NCI-H2081 treated with DMSO at 0.1 percent for 48 hours (cell line): ENCODE measurements around the gene JADE3.

ENCODE experiments used
- DNase-seq: peaks from one replicate; lab custom pipeline; 2025; lab: John Stamatoyannopoulos, UW

The JADE3 gene

DNA sequence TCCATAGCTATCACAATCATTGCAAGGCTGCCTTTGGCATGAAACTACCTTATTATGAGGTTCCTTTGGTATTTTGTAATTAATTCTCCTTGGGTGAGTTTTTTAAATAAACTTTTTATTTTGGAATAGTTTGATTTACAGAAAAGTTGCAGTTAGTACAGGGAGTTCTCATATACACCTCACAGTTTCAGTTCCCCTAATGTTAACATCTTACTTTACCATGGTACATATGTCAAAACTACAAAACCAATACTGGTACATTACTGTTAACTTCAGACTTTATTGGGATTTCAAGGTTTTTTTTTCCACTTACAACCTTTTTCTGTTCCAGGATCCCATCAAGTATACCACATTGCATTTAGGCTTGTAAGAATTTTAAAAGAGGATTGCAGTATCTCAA is 114.0 kb downstream of the JADE3 start:
- DNase-seq: no peak

DNA sequence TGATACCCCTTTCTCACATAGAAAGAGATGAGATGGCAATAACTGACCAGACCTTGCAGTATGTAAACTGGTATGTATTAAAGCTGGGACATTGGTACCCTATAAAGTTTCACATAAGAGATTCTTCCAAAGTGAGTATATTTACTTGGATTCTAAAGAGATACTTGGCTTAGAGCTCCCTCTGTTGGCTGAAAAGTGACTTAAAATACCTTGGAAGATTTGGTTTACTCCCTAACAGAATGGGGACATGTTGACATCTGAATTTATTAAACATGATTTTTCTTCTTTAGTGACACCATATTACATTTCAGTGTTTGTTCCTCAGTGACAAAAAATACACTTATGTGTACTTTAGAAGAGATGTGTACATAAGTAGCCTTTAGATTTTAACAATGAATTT is 118.1 kb downstream of the JADE3 start:
- no peak for DNase-seq

DNA sequence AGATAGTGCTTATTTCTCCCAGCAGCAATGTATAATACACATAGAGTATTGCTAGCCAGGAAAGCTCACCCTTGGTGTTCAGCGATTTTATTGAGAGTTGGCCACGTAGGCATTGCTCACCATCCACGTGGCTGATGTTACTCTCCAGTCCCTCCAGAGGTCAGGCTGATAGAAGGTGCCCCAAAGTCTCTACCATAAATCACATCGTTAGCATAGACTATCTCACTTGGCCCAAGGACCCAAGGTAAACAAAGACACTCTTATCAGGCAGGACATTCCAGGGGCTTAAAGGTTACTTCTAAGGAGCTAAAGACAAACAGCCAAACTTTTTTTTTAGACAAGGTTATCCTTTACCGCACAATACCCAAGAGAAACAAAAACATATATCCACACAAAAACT is 135.8 kb downstream of the JADE3 start:
- no peak for DNase-seq

DNA sequence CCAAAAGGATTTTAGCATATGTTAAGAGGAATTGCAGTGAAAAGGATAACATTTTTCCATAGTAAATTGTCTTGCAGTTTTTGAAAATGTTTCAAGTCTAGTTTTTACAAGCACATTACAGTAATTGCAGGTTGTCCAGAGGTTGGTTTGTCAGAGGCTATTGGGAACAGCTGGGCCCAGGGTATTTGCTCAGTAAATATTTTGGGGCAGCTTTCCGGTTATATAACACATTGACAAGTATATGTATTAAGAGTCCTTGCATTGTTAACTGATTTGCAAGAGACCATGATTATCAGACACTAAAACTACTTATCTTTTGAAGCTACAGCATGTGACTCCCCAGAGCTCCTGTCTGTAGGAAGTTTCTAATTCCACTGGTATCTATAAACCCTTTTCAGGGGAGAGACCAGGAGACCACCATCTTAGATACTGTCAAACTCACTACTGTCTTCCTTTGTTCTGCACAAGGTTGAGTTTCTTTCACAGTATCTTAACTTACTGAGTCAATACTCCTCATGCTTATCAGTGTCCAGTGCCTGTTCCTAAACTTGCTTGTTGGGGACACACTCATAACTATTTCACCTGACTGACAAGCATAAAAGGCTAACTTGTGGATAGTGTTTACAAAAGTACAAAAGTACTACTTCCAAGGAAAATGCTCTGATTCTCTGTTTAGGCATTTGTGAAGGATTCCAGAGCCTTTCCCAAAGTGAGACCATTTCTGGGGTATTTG is 147.1 kb downstream of the JADE3 start:
- DNase-seq: no peak

DNA sequence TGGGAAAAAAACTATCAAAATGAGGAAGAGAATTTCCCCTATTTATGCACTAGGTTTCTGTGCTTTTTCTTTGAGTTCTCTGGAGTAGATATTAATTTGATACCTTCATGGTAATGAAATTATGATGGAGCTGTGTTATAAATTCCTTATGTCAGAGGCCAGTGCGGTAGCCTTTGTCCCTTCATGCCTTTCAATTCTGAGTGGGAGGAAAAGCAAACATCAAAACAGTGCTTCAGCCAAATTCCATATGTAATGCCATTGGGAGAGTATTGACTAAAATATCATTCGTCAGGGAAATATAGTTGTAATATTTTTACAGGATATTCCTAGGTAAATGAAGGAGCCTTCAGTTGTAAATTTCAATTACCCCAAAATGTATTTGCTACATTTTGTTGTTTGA is 148.5 kb downstream of the JADE3 start:
- DNase-seq: no peak

DNA sequence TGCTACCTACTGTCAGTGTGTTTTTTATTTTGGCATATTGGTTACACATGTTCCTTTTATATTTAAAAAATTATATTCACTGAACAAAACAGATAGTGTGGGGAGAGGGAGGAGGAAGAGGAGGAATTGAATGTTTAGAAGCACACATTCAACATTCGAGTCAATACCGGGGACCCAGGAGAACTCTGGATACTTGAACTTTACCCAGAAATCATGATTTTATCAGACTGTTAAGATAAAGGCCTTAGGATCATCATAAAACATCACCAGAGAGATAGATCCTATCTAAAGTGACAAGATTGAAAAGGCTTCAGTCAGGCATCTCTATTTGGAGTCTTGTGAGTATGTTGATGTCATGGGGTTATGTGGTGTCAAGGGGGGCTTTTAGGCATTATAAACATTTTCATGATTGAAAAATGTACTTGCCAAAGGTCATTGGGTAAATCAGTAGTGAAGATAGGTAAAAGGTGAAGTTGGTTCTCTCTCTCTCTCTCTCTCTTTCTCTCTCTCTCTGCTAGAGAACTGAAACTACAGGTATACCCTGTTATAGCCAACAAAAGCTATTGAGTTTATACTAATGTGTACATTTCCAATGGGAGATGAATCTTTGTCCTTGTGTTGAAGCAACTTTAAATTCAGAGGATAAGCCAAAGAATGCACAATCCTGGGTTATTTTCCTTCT is 149.2 kb downstream of the JADE3 start:
- DNase-seq: no peak

DNA sequence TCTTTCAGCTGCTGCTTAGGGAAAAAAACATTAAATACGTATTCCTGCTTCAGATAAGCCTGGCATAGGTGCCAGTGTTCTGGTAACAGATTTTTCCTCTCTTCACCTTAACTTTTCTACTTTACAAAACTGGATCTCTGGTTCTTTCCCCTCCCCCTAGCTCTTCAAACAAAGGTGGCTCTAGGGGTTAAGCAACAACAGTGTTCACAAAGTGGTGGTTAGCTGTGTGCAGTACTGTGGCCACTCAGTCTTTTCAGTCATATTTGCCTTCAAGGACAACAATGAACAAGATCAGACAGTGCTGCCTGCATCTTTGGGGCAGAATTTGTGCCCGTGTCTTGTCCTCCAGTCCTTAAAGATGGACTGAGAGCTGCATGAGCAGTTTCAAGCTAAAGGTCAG is 151.0 kb downstream of the JADE3 start:
- DNase-seq: no peak

DNA sequence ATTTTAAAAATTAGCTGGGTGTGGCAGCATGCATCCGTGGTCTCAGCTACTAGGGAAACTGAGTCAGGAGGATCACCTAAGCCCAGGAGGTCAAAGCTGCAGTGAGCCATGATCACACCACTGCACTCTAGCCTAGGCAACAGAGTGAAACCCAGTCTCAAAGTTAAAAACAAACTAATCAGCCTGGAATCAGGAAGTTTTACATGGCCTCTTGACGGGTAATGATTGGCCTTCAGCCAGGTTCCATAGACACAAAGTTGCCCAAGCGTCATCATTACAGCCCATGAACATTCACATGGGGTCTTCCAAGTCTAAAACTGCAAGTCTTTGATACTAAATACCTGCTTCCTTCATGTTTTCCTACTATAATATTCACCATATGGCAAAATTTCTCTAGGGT is 156.0 kb downstream of the JADE3 start:
- DNase-seq: no peak

DNA sequence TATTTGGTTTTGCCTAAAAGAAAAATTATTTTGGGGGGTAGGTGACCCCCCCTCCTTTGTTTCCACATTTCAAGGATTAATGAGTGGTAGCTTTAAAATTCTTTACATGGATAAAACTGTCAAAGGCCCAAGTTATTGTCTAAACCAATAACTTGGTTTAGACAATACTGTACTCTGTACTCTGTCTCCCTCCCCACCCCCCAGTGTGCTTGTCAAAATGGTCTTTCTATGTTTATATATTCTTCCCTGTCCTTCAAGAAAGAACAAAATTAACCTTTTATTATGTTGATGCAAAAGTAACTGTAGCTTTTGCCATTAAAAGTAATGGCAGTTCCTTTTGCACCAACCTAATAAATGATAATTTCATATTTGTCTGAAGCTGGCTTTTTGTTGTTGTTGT is 156.5 kb downstream of the JADE3 start:
- no peak for DNase-seq

DNA sequence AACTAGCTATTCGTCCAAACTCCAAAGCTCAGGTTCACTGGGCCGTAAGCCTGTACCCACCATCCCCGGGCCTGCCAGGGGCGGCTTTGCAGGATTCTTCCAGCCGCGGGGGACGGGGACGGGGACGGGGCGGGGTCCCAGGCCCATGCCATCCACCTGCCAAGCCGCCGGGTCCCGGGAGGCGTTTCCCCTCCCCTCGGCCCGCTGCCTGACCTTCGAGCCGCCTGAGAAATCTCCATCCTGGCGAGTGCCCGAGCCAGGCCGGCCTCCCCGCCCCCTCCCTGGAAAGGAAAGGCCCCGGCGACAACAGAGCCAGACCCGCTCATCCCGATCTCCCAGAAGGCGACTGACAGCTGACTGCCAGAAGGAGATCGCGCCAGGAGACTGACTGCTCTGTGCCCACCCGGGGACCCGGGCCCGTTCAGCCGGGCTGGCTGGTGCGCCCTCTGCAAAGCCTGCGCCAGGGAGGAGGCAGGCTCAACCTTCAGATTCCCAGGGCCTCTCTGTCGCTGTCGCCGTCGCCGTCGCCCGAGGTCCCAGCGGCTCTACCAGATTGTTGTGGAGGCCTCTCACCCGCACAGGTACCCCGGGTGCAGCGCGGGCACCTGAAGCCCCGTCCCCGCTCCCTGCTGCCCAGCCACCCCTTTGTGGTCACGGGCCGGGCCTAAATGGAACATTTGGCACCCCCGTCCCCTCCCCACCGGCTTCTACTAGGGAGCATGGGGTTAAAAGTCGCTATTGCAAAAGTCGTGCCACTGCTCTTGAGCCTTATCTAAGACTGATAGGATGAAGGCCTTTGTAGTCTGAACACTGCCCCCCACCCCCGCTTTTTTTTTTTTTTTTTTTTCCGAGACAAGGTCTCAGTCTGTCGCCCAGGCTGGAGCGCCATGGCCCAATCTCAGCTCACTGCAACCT is 166.2 kb downstream of the JADE3 start, which contains the start of gene RGN:
Gene RGN, plus strand, starts transcription at position 315 of the 915 bp plus-strand sequence. CDS start 2,702 bp downstream, outside the sequence.
- no peak for DNase-seq

DNA sequence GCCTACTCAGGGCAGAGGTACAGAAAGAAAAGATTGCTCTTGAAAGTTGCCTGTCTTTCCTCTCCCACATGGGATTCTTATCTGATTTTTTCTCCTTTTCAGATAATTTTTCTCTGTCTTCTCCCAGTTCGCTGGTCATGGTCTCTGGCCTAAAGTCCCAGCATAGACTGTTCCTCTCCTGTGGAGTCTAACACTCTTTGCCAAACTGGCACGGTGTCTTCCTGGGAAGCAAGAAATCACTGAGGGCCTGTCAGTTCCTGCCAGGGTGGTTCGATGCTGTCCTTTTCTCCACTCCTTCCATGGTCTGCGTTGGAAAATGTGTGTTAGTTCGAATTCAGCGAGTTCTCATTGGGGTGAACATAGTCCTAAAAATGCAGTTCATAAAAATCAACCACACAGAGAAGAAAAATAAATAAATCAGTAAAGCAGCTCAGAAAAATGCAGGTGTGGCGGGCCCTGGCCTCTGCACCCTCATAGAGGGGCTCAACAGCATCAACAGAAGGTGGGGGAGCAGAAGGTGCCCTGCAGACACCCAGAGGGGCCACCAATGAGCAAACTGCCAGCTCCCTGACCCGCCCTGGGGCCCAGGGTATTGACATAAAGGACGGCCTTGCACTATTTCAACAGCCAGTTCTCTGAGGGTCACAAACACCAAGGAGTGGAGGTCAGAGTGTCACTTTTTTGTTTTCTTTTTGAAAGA is 168.1 kb downstream of the JADE3 start:
- DNase-seq: no peak

DNA sequence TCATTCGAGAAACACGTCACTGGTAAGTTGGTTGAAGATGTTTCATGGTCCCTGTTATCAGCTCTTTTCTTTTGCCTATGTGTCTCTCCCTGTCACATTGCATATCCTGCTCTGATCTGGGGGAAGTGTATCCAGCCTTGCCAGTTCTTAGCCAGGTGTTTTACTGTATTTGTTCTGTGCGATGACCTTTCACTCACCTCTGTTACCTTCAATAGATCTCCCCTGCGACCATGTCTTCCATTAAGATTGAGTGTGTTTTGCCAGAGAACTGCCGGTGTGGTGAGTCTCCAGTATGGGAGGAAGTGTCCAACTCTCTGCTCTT is 168.7 kb downstream of the JADE3 start:
- DNase-seq: no peak

DNA sequence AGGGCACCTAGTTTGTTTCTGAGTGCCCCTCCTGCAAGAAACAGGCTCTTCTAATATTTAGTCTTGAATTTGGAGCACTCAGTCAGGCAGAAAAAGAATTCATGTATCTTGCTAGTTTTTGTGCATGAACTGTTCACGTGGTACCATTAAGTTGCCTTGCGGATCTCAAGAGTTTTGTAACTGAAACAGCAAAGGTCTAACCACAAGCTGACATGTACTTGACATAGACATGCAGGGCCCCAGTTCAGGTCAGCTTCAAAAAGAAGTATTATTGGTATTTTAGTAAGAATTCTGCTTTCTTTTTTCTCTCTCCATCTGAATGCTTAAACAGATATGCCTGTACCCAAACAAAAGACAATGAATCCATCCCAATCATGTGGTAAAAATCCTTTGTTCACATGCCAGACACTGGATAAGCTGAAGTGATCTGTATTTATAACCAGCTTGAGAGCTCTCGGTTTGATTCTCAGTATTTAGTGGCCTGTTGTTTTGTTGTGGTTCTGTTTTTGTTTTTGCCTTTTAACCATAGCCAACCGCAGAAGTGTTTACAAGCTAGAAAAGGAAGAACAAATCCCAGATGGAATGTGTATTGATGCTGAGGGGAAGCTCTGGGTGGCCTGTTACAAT is 179.0 kb downstream of the JADE3 start:
- DNase-seq: no peak

DNA sequence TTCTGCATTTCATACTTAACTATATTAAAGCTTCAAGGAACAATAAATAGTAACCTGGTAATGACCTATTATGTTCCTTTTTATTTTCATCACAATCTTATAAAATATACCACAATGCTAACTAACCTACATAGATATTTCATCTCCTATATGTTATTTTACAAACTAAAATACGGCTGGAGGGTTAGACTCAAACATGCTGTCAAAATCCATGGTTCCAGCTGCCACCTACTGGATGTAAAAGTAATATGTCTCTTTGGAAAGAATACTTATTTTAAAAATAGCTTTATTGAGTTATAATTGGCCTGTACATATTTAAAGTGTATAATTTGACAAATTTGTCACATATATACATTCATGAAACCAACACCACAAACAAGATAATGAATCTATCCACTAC is 181.0 kb downstream of the JADE3 start:
- DNase-seq: no peak

DNA sequence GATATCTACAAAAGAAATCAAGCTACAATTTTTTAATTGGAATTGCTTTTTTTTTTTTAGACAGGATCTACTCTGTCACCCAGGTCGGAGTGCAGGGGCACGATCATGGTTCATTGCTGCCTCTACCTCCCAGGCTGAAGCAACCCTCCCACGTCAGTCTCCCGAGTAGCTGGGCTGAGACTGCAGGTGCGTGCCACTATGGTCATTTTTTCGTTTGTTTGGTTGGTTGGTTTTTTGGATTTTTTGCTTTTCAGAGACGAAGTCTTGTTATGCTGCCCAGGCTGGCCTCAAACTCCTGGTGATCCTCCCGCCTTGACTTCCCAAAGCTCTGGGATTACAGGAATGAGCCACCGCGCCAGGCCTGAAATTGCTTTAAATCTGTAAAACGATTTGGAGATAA is 181.6 kb downstream of the JADE3 start:
- DNase-seq: no peak

DNA sequence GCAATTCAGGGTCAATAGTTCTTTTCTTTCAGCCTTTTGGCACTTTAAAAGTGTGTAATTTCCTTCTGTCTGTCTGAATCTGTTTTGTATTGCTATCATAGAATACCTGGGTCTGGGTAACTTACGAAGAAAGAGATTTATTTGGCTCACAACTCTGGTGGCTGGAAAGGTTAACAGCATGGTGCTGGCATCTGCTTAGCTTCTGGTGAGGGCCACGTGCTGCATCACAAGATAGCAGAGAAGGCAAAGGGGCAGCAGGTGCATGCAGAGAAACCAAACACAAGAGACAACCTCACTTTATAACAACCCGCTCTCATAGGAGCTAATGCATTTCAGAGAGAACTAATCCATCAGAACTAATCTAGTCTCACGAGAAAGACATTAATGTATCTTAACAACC is 184.8 kb downstream of the JADE3 start:
- no peak for DNase-seq

DNA sequence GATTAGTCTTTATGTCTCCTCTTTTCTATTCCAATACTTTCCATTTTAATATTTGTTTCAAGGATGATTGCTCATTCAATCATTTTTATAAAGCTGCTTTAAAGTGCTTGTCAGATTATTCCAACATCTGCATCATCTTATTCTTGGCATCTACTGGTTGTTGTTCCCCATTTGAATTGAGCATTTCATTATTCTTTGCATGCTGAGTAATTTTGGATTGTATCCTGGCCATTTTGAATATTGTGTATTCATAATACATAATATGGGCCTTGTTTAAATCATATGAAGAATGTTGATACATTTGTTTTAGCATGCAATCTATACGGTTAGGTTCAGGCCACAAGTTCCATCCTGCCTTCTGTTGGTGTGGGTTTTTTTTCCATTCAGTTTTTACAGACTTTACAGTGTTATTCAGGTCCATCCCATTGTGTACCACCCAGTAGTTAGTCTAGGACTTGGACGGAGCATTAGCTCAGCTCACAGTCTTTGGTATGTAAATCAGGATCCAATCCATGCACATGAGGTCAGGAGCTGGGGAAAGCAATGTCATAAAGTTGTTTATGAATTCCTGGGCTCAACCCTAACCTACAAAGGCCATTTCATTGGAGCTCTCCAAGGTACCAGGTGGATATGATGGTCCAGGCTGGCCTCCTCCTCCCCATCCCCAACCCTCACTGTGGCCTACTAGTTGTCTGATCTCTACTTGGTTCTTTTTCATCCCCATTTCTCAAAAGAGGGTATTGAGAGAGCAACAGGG is 186.3 kb downstream of the JADE3 start:
- no peak for DNase-seq

DNA sequence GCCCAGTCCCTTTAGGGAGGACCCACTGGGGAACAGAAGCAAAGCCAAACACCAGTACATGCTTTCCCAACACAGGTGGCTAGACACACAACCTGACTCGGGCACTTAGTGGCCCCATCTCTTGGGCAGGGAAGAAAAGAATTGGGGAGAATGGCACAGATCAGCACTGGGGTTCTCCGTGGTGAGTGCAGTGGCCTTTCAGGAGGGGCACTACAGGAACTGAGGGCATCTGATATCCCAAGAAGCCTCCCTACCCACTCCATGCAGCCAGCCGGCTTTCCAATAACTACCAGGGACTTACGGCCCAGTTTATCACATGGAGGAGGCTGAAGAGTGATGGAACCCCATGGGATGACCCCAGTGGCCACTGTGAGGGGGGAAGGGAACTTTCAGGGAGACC is 189.0 kb downstream of the JADE3 start:
- DNase-seq: no peak
